Measurements from ENCODE around the gene ALKBH3.

The ALKBH3 gene

GRCh38 chr11:43944761-43945311, 64.2 kb downstream of the ALKBH3 start:
- H3K27ac ChIP-seq (ENCODE audit: low read length) = no peak overlapping the region
- ATAC-seq (ENCODE audit: insufficient read depth, low read depth) = peak; percentile 37; the same call in 2 of the 3 replicates
- no peaks in the 10 kb centered on the region for H3K9me3 ChIP-seq (ENCODE audit: insufficient read depth, low read length, severe bottlenecking)
- no peaks in the 10 kb centered on the region for H3K27me3 ChIP-seq (ENCODE audit: insufficient read depth, low read length, poor library complexity)
- no peak overlapping the region for H3K4me3 ChIP-seq (ENCODE audit: low read depth in 1 of 2, low read length in 2 of 2)
- no peak overlapping the region for H3K9ac ChIP-seq (ENCODE audit: low read depth, low read length)
- H3K4me2 ChIP-seq (ENCODE audit: insufficient read depth, low read length) = no peak overlapping the region
- DNase-seq = peak; percentile 73
- TF ChIP-seq CTCF (IDR thresholded peaks at IDR 0.05; ENCODE audit: borderline replicate concordance, extremely low read depth, low read length, poor library complexity, severe bottlenecking) = peak; percentile 85
- no peak for TF ChIP-seq EZH2 (IDR thresholded peaks at IDR 0.05; ENCODE audit: borderline replicate concordance, low read depth, low read length, severe bottlenecking)
- H3K79me2 ChIP-seq (ENCODE audit: insufficient read depth, low read length) = no peaks in the 10 kb centered on the region
- no peaks in the 10 kb centered on the region for H4K20me1 ChIP-seq (ENCODE audit: insufficient read depth, low read length)
- H3K36me3 ChIP-seq (ENCODE audit: insufficient read depth, low read length) = no peaks in the 10 kb centered on the region
- peaks cover 35% of the 10 kb centered on the region for H3K4me1 ChIP-seq (ENCODE audit: insufficient read depth, low read length)
- H2AFZ ChIP-seq (ENCODE audit: low read depth, low read length) = no peak overlapping the region

DNA sequence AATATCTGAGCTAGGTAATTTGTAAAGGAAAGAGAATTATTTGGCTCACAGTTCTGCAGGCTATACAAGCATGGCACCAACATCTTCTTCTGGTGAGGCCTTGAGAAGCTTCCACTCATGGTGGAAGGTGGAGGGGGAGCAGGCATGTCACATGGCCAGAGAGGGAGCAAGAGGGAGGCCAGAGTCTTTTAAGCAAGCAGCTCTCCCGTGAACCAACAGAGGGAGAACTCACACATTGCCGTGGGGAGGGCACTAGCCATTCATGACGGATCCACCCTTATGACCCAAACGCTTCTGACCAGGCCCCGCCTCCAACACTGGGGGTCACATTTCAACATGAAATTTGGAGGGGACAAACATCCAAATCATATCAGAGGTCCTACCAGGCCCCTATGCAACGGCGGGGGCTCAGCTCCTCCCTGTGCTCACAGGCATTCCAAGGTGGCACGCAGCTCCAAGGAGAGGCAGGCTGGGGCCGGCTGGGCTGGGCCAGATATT, 66.4 kb downstream of the ALKBH3 start:
- Histone ChIP-seq H3K4me2 (ENCODE audit: insufficient read depth, low read length) (no peak overlapping the region), H3K79me2 (ENCODE audit: insufficient read depth, low read length) (no peaks in the 10 kb centered on the region), H3K9me3 (ENCODE audit: insufficient read depth, low read length, severe bottlenecking) (no peaks in the 10 kb centered on the region), H4K20me1 (ENCODE audit: insufficient read depth, low read length) (no peaks in the 10 kb centered on the region), H3K36me3 (ENCODE audit: insufficient read depth, low read length) (no peaks in the 10 kb centered on the region), H2AFZ (ENCODE audit: low read depth, low read length) (no peak overlapping the region), H3K4me1 (ENCODE audit: insufficient read depth, low read length) (peaks cover 21% of the 10 kb centered on the region), H3K4me3 (ENCODE audit: low read depth in 1 of 2, low read length in 2 of 2) (no peak overlapping the region), H3K27ac (ENCODE audit: low read length) (no peak overlapping the region), H3K27me3 (ENCODE audit: insufficient read depth, low read length, poor library complexity) (no peaks in the 10 kb centered on the region), H3K9ac (ENCODE audit: low read depth, low read length) (no peak overlapping the region)
- TF ChIP-seq EZH2 (IDR thresholded peaks at IDR 0.05; ENCODE audit: borderline replicate concordance, low read depth, low read length, severe bottlenecking) (no peak), CTCF (IDR thresholded peaks at IDR 0.05; ENCODE audit: borderline replicate concordance, extremely low read depth, low read length, poor library complexity, severe bottlenecking) (no peak)
- no peak for ATAC-seq (ENCODE audit: insufficient read depth, low read depth)
- no peak for DNase-seq

GRCh38 chr11:43947815-43948214, 67.2 kb downstream of the ALKBH3 start:
- DNase-seq (no peak), ATAC-seq (ENCODE audit: insufficient read depth, low read depth) (no peak)
- H3K27ac ChIP-seq (ENCODE audit: low read length) = no peak overlapping the region
- H3K27me3 ChIP-seq (ENCODE audit: insufficient read depth, low read length, poor library complexity) = no peaks in the 10 kb centered on the region
- no peaks in the 10 kb centered on the region for H3K36me3 ChIP-seq (ENCODE audit: insufficient read depth, low read length)
- no peak overlapping the region for H3K9ac ChIP-seq (ENCODE audit: low read depth, low read length)
- H4K20me1 ChIP-seq (ENCODE audit: insufficient read depth, low read length) = no peaks in the 10 kb centered on the region
- TF ChIP-seq EZH2 (IDR thresholded peaks at IDR 0.05; ENCODE audit: borderline replicate concordance, low read depth, low read length, severe bottlenecking) = no peak
- TF ChIP-seq CTCF (IDR thresholded peaks at IDR 0.05; ENCODE audit: borderline replicate concordance, extremely low read depth, low read length, poor library complexity, severe bottlenecking) = no peak
- H3K4me3 ChIP-seq (ENCODE audit: low read depth in 1 of 2, low read length in 2 of 2) = no peak overlapping the region
- H3K9me3 ChIP-seq (ENCODE audit: insufficient read depth, low read length, severe bottlenecking) = no peaks in the 10 kb centered on the region
- H3K79me2 ChIP-seq (ENCODE audit: insufficient read depth, low read length) = no peaks in the 10 kb centered on the region
- H3K4me2 ChIP-seq (ENCODE audit: insufficient read depth, low read length) = no peak overlapping the region
- H2AFZ ChIP-seq (ENCODE audit: low read depth, low read length) = no peak overlapping the region
- H3K4me1 ChIP-seq (ENCODE audit: insufficient read depth, low read length) = peaks cover 18% of the 10 kb centered on the region

Data from DND-41 (cell line).